ENCODE measurements around the gene DENND2A.

DENND2A gene

DNA sequence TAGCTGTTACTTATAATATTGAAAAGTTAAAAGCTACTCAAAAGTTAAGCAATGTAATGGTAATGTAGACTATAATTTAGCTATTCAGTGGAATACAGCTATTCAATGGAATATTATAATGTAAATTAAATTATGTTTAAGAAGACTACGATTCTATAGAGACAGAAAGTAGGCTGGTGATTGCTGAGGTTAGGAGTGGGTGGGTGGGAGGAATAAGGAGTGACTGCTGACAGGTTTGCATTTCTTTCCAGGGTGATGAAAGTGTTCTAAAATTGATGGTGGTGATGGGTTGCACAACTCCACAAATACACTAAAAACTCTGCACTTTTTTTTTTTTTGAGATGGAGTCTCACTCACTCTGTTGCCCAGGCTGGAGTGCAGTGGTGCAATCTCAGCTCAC, 21.4 kb downstream of the DENND2A start:
- DNase-seq (ENCODE audit: low read depth), result no peak

DNA sequence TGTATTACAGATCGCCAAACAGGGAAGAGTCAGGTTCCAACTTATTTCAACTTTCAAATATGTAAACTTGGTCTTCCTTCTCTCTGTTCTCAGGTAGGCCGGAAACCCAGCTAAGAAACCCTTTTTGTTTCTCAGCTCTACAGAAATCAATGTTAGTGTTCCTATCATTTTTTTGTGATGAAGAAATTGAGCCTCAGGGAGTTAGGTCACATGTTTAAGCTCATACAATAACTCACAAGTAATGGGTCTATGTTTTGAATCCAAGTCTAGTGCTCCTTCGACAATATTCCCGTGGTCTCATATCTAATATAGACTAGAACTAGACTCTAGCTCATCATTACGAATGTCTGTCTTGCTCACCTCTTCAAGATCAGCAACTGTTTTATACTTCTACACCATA, 22.3 kb downstream of the DENND2A start:
- DNase-seq (ENCODE audit: low read depth), result no peak

DNA sequence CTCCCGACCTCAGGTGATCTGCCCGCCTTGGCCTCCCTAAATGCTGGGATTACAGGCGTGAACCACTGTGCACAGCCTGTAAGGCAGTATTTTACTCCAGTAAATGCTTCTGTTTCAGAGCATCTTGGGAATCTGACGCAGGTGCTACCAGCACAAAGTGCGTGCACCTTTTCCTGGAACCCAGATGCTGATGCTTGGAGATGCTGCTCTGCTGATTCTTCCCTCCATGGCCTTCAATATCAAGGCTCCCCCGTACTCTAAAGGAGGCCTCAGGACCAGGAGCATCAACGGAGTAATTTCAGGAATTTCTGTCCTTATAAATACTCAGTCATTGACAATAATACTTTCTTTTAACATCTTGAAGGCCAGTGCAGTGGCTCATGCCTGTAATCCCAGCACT, 23.5 kb downstream of the DENND2A start:
- no peak for DNase-seq (ENCODE audit: low read depth)

DNA sequence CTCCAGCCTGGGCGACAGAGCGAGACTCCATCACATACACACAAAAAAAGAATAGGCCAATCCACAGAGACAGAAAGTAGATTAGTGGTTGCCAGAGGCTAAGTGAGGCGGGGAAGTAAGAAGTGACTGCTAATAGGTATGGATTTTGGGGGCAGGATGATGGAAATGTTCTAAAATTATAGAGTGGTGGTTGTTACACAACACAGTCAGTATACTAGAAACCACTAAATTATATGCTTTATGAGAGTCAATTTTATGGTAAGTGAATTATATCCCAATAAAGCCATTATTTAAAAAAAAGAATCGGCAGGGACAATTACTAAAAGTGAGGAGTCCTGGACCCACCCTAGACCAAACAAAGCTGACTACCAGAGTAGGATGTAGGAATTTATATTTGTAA, 24.3 kb downstream of the DENND2A start:
- DNase-seq (ENCODE audit: low read depth), result no peak

DNA sequence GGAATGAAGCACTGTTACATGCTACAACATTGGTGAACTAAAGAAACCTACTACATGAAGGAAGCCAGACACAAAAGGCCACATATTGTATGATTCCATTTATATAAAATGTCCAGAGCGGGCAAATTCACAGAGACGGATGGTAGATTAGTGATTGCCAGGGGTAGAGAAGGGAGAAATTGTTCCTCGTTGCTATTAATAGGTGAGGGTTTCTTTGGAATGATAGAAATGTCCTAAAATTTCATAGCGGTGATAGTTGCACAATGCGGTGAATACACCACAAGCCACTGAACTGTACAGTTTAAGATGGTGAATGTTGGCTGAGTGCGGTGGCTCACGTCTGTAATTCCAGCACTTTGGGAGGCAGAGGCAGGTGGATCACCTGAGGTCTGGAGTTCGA, 29.0 kb downstream of the DENND2A start:
- no peak for DNase-seq (ENCODE audit: low read depth)

DNA sequence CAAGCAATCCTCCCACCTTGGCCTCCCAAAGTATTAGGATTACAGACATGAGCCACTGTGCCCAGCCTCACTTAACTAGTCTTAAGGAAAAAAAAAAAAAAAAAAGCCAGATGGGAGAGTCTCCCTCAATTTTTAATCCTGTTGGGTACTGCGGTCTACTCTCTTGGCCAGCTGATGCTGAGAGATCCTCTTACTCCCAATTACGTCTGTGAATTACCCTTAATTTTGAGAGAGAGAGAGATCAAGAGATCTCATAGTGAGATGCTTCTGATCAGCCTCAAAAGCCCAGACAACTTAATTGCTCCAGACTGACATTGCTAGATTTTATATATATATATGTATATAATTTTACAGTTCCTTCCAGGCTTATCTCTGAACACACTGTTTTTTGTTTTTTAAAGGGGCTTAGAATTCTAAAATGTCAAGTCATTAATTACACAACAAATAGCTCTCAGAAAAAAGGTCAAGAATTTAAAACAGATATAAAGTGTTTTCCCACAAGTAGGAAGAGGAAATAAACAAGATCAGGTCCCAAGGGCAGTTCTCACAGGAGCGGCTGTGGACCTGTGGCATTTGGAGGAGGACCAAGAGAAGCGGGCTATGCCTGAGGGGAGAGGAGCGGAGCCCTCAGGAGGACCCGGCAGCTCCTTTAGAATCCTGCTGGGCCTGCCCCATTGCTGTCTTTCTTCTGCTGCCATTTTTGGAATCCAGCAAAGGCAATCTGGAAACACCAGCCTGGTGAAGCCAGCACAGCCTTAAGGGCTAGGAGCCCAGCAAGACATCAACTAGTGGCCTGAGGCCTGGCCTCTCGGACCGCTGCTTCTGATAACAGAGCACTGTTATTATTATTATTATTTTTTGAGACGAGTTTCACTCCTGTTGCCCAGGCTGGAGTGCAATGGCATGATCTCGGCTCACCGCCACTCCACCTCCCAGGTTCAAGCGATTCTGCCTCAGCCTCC, 30.1 kb downstream of the DENND2A start:
- peak; percentile 31 for DNase-seq (ENCODE audit: low read depth)

DNA sequence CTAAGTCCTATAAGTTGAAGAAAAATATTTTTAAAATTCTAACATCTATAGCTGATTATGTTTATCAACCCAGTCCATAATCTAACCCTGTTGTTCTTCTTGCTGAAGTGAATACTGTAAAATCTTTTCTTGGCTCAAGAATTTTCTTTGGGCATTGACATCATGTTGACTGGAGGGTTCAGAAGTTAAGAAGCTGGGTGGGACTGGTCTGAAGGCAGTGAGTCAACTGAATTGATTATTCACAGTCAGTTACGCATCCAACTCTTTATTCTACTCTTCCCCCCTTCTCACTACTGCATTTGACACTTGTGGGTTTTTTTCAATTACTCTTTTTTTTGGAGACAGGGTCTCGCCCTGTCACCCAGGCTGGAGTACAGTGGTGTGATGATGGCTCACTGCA, 31.0 kb downstream of the DENND2A start:
- peak; percentile 89 for DNase-seq (ENCODE audit: low read depth)

DNA sequence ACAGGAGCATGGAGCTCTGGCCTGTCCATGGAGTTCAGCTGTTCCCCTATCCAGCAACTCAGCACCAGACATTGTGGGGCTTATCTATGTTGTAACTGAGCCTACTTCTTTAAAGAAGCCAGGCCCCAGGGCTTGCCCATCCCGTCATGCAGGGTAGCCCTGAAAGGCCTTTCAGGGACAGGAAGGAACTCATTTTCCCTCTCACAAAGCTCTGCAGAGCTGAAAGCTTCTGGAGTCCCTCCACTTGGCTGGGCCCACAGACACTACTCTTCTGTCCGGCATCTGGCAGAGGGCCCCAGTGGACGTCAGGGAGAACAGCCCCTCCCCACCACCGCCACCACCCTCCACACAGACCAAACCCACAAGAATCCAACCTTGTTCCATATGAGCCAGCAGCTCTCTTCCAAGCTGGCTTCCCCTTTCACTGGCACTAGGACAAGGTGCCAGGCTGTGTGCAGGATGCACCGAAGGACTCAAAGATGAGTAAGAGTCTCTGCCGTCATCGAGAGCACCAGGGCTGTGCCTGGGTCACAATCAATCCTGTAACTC, 33.1 kb downstream of the DENND2A start:
- DNase-seq (ENCODE audit: low read depth), result peak; percentile 76

DNA sequence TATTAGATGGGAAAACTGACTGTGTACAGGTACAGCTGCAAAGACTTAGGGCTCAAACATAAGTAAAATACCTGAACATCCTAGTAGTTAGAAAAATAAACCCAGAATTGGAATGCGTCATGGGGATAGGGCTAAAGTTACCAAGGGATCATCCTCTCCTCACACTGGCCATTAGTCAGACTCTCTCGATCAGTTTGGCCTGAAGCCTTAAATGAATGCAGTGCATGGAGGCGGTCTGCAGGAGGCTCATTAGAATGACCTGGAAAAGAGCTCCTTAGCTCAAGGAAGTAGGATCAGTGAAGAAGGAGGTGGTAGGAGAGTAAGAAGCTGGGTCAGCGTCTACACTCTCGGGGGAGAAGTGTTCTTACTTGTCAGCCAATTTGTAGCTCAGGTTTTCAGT, 35.3 kb downstream of the DENND2A start:
- peak; percentile 91 for DNase-seq (ENCODE audit: low read depth)

DNA sequence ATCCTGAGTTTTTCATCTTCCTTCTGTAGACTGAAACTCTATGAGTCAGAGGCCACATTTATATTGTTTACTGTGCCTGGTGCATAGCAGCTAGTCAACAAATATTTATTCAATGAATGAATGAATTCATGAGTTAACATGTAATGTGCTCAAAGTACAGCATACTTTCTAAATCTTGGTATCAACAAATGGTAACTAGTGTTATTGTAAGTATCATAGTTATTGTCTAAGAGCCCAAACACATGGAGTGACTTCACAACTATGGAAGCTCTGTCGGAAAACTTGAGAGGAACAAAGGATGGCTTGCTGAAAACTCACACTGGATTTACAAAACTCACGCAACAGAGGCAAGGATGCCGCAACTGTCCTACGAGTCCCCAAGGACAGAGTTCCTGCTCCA, 35.9 kb downstream of the DENND2A start:
- DNase-seq (ENCODE audit: low read depth), result peak; percentile 78

DNA sequence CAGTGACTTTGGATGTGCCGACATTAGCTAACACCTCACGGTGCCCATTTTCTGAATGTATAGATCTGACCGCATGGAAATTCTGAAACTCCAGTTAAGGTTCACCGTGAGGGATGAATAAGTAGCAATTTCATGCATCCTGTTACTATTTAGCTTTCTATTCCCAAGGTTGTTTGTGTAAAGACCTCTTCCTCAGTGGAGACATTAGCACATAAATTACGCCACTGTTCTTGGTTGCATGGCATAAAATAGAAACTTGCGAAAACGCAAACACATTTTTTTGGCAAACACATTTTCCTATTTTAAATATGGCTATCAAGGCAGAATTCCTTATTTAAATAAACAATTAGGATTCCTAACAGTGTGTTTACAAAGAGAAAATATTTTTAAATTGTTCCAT, 36.5 kb downstream of the DENND2A start:
- DNase-seq (ENCODE audit: low read depth), result no peak

DNA sequence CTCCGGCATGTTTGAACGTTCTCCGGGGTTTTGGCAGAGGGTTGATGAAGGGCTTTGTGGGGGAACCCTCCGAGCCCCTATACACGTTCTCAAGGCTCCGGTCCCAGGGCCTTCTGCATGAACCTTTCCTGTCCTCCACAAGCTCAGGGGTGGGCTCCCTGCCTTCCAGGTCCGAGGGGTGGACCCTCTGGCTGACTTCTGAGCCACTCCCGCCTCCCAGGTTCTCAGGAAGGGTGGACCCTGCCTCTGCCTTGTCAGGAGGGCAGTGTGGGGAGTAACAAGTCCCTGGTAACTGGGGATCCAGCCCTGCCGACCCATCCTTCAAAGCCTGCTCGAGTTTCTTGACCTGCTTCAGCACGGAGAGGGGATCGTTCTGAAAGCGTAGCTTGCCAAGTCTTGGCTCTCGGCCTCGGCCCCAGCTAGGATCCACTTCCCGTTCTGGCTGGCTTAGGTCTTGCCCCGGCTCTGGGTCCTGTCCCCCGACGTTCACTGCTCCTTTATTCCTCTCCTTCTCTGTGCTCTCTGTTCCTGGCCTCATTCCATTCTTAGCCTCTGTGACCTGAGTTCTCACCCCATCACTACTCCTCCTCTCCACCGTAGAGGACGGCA, 38.9 kb downstream of the DENND2A start:
- DNase-seq (ENCODE audit: low read depth), result no peak

DNA sequence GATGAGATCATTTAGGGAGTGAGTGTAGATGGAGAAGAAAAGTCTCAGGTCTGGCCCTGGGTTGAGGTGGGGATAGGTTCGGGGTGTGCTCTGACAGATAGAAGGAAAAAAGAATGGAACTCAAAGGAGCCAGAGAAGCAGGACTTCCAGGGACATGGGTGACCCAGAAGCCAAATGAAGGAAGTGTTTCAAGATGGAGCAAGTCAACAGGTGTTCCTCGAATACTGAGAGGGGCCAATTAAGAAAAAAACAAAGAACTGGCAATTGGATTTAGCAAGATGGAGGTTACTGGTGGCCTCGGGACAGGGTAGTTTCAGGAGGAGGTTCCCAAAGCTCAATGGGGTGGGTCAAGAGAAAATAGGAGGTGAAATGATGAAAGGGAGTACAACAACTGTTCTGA, 40.3 kb downstream of the DENND2A start:
- DNase-seq (ENCODE audit: low read depth), result no peak

DNA sequence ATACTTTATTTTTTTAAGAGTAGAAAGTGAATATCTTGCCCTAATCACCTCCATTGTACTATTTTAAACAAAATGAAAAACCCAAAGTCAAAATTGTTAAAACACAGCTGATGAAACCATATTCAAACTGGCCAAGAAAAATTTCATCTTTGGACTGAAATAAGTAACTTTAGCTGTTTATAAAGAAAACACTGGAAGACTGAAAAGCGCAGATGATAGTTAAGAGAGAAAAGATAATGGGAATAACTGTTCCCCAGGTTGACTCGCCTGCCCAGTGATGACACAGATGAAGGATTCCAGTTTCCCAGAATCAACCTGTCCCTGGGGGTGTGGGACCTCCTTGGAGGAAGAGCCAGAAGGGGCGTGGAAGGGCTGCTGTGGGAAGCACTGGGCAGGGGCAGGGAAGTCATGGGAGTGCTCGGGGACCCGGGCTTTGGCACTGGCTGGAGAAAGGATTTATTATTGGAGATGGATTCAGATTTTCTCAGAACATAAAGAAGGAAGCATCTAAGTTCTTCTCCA, 43.1 kb downstream of the DENND2A start:
- no peak for DNase-seq (ENCODE audit: low read depth)

DNA sequence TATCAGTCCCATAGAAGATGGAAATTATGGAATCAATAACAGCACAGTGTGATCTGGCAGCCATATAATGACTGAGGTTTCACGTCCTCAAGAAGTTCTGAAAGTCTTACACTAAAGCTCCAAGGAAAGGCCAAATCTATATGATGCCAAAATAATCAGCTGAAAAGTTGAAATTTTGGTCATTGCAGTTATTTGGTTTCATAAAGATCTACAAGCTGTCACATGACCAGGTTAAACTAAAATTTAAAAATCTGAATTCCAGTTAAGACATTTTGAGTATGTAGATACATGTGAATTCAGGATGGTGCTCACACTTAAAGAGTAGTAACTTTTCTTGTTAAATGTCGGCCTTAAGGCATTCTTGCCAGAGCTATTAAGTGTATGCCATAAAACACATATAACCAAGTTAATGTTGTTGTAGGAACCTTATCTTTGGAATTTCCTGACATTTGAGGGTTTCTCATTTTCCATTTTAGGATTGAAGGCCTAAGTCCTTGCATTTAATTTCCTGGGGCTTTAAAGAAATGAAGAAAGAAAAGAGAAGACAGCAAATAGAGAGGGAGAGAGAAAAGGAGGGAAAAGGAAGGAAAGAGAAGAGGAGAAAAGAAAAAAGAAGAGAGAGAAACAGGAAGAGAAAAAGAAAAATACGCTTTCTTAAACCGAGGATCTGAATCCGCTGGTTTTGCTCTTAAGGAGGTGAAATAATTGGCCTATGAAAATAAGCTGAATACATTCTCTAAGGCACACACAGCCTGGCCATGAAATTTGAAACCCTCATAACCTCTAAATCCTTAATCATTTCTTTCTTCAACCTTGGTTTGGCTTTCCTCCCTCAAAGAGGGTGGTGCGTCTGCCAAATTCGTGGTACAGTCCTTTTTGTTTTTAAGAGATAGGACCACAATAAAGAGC, 43.8 kb downstream of the DENND2A start:
- no peak for DNase-seq (ENCODE audit: low read depth)

DNA sequence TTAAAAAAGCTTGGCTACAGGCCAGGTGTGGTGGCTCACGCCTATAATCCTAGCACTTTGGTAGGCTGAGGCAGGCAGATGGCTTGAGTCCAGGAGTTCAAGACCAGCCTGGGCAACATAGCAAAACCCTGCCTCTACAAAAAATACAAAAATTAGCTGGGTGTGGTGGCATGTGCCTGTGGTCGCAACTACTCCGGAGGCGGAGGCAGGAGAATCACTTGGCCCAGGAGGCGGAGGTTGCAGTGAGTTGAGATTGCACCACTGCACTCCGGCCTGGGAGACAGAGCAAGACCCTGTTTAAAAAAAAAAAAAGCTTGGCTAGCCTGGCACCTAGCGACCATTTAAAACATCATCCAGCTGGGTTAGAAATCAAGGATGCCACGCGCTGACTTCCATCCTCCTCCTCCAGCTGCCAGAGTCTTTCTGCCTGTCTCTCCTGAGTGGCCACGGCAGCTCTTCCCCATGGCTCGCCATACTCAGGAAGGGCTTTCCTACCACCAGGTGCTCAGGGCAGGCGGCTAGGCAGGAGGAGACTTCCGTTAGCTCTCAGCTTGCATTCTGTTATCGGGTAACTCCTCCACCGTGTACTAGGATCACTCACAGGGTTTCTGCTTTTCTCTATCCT, 45.0 kb downstream of the DENND2A start:
- DNase-seq (ENCODE audit: low read depth), result no peak

DNA sequence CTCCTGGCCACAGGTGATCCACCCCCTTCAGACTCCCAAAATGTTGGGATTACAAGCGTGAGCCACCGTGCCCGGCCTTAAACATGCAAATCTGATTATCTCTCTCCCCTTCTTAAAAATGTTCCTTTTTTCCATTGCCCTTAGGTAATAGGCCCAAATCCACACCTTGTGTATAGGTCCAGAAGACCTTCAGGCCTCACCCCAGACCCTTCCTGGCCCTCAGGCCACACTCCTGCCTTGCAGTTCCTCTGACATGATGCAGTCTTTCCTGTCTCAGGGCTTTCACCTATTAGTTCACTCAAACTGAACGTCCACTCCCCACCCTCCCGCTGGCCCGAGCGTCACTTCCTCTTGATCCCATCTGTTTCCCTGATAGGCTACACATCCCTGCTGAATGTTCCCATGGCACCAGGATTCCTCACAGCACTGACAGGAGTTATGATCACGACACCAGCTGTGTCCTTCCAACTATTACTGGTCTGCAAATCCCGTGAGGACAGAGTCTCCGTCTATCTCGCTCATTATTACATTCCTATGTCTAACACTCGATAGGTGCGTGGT, 46.4 kb downstream of the DENND2A start:
- no peak for DNase-seq (ENCODE audit: low read depth)

DNA sequence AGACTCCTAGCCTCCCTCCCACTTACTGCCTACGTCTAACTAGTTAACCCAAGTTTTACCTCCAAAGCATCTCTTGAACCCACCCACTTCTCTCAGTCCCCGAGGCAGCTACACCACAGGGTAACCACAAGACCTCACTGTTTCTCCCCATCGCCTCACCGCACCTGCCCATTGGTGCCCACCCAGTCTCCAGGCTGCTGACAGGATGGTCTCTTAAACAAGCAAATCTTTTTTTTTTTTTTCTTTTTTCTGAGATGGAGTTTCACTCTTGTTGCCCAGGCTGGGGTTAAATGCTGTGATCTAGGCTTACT, 47.0 kb downstream of the DENND2A start:
- no peak for DNase-seq (ENCODE audit: low read depth)

DNA sequence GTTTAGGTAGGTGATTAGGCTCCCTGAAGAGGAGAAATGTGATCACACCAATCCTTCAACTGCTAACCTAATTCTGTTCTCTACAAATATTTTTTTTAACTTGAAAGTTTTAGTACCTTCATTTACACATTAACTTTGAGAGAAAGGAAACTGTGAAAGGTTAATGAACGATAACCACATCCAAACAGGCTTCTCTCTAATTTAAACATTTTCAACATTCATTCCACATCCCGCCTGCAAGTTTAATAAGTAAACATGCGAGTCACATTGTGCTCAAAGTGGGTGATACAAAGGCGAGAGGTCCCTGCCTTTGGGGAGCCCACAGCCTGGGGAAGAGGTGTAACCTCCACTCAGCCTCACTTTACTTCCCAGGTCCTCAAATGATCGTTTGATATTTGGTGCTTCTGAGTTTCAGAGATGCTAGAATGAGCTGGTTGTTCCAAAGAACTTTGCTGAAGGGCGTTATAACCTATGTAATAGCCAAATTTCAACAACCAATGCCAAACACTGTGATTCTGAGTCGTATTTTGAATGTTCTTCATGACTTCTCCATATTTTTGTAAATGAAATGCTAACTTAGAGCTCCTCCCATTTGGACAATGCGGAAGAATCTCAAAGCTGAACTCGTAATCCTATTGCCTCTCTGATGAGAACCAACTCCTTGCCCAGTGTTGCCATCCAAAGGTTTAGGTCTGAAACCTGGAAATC, 47.5 kb downstream of the DENND2A start:
- DNase-seq (ENCODE audit: low read depth), result no peak

DNA sequence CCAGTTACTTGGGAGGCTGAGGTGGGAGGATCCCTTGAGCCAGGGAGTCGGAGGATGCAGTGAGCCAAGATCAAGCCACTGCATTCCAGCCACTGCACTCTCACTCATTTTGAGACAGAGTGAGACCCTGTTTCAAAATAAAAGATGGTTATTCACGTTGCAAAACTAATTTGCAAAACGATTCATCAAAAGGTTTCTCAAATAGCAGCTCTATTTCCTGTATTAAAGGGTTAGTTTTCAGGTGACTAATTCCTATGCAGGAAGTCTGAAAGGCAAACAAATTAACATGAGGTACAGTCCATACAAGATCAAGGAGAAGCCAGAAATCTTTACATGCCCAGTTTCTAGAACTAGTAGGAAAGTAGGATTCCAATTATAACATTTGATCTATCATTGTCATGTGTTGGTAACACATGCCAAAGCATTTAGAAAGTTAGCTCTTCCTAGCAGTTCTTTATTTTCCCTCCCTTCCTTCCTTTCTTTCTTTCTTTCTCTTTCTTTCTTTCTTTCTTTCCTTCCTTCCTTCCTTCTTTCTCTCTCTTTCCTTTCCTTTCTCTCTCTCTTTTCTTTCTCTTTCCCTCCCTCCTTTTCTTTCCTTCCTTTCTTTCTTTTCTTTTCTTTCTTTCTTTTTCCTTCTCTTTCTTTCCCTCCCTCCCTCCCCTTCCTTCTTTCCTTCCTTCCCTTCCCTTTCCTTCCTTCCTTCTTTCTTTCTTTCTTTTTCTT, 49.3 kb downstream of the DENND2A start:
- peak; percentile 61 for DNase-seq (ENCODE audit: low read depth)

Measured in ELR (cell line).